Tibial nerve (tissue), 4 donors: Measurements from ENCODE around the gene OPN1MW. TPM values are rescaled to one million over a fixed set of nuclear protein-coding genes. Genes with fewer than 3 reads are reported as not detected.
"Not testable (repeated sequence)": the region's sequence is repeated elsewhere in the genome, so short reads cannot be mapped to it uniquely, and the experiment has no call there.

Experiments
- DNase-seq, 2 donors: peaks; one replicate each; pipeline ENCODE4 v3.0.0-alpha.2; 2019; ENCODE audit warnings: low spot score in 2 of 2
- H3K27ac ChIP-seq, 4 donors: fragments of 200-600 bp; sonication (generic) in 3 of 4; one replicate each; pipeline ENCODE4 v1.5.1; 2017 to 2019; ENCODE audit warnings: mild to moderate bottlenecking in 1 of 4
- H3K27me3 ChIP-seq, 2 donors: fragments of 200-600 bp; sonication (generic) in 1 of 2; one replicate each; pipeline versions ENCODE4 v1.5.1 to v1.6.0; 2017 to 2019
- H3K36me3 ChIP-seq, 3 donors: fragments of 200-600 bp; sonication (generic); one replicate each; pipeline ENCODE4 v1.5.1; 2018 to 2019
- H3K4me1 ChIP-seq, 4 donors: fragments of 200-600 bp; sonication (generic) in 3 of 4; one replicate each; pipeline ENCODE4 v1.5.1; 2017 to 2019
- H3K4me3 ChIP-seq, 4 donors: fragments of 200-600 bp; sonication (generic) in 3 of 4; one replicate each; pipeline ENCODE4 v1.5.1; 2017 to 2019; ENCODE audit warnings: mild to moderate bottlenecking in 1 of 4, moderate library complexity in 1 of 4
- H3K9me3 ChIP-seq, 4 donors: fragments of 200-600 bp; sonication (generic) in 3 of 4; one replicate each; pipeline ENCODE4 v1.5.1; 2017 to 2019
- CTCF ChIP-seq, 5 experiments: fragments of 200-600 bp in 3 of 5; fragments of 450-650 bp in 2 of 5; sonication (generic) in 3 of 5; IDR thresholded peaks; one replicate each; pipeline ENCODE4 v1.5.1; 2016 to 2019; ENCODE audit warnings: antibody characterized with exemption in 5 of 5, mild to moderate bottlenecking in 3 of 5, moderate library complexity in 2 of 5
- EP300 ChIP-seq, 2 donors: sonication (generic); formaldehyde crosslinking; IDR thresholded peaks; one replicate each; pipeline ENCODE4 v1.6.1; 2017; ENCODE audit warnings: antibody characterized with exemption in 2 of 2, mild to moderate bottlenecking in 1 of 2
- POLR2A ChIP-seq, 2 donors: fragments of 450-650 bp; IDR thresholded peaks; one replicate each; pipeline ENCODE4 v1.6.1; 2017; ENCODE audit warnings: antibody characterized with exemption in 2 of 2, mild to moderate bottlenecking in 2 of 2, moderate library complexity in 2 of 2
- WGBS, 2 donors: methylation state at CpG; one replicate each; pipeline ENCODE4 v1.1.5; 2018; 5-methylcytosine and 5-hydroxymethylcytosine counted together
- total RNA-seq, 4 donors: library from RNA; depleted of rRNA; stranded (reverse); fragments of >200 nt; gene quantifications; one replicate each; pipeline ENCODE4 v1.1.0, GENCODE V29; 2016

Gene OPN1MW
- total RNA-seq, 4 donors from 2014 or later = not detected

GRCh38 chrX:154140742-154141141 lies 41.7 kb upstream of the OPN1MW start:
- H3K27me3 ChIP-seq = no peaks in the 10 kb centered on the region
- no peak for TF ChIP-seq POLR2A (IDR thresholded peaks at IDR 0.05)
- no peak for TF ChIP-seq EP300 (IDR thresholded peaks at IDR 0.05)
- no peak for DNase-seq

GRCh38 chrX:154142386-154142785 lies 40.0 kb upstream of the OPN1MW start:
- H3K27me3 ChIP-seq = no peaks in the 10 kb centered on the region
- no peaks in the 10 kb centered on the region for H3K9me3 ChIP-seq
- H3K4me3 ChIP-seq = no peak overlapping the region
- no peak for DNase-seq
- H3K36me3 ChIP-seq = no peaks in the 10 kb centered on the region
- no peak for TF ChIP-seq POLR2A (IDR thresholded peaks at IDR 0.05)
- H3K4me1 ChIP-seq = no peaks in the 10 kb centered on the region
- 90 to 96% methylated on average over 8 of the region's 8 CpGs for WGBS, 2 donors
- H3K27ac ChIP-seq = no peak overlapping the region

More at GRCh38 chrX:154140742-154141141, 41.7 kb upstream of the OPN1MW start:
- H3K36me3 ChIP-seq = no peaks in the 10 kb centered on the region
- no peak overlapping the region for H3K27ac ChIP-seq
- no peaks in the 10 kb centered on the region for H3K9me3 ChIP-seq
- no peak overlapping the region for H3K4me3 ChIP-seq
- 80 to 86% methylated on average over 1 to 10 of the region's 10 CpGs for WGBS, 2 donors
- H3K4me1 ChIP-seq = peaks cover 0 to under 1% (median 0%) of the 10 kb centered on the region in 4 donors

- no peak for DNase-seq
- no peak overlapping the region for H3K4me3 ChIP-seq
- no peaks in the 10 kb centered on the region for H3K27me3 ChIP-seq
- no peaks in the 10 kb centered on the region for H3K9me3 ChIP-seq
- H3K36me3 ChIP-seq = no peaks in the 10 kb centered on the region
- no peak for TF ChIP-seq CTCF (IDR thresholded peaks at IDR 0.05)
- TF ChIP-seq EP300 (IDR thresholded peaks at IDR 0.05) = no peak
- no peak for TF ChIP-seq POLR2A (IDR thresholded peaks at IDR 0.05)
- no peak overlapping the region for H3K27ac ChIP-seq
- 88 to 94% methylated on average over 18 to 23 of the region's 23 CpGs for WGBS, 2 donors
- H3K4me1 ChIP-seq = no peaks in the 10 kb centered on the region
These were observed 39.2 kb upstream of the OPN1MW start for GRCh38 chrX:154142950-154143745.

- not testable (repeated sequence) for H3K27ac ChIP-seq, DNase-seq, H3K4me3 ChIP-seq, H3K4me1 ChIP-seq, H3K27me3 ChIP-seq, H3K36me3 ChIP-seq, H3K9me3 ChIP-seq
- 93 to 94% methylated on average over 5 to 13 of the region's 15 CpGs for WGBS, 2 donors
These were observed 38.4 kb upstream of the OPN1MW start, which contains the start of gene OPN1LW for GRCh38 chrX:154144010-154144409. TSS of gene OPN1LW (plus strand) at chrX:154144243. CDS start at chrX:154144284, 41 bp downstream.

GRCh38 chrX:154151030-154151429 lies 31.4 kb upstream of the OPN1MW start:
- not testable (repeated sequence) for H3K4me1 ChIP-seq, H3K9me3 ChIP-seq, DNase-seq, H3K4me3 ChIP-seq, H3K27me3 ChIP-seq, H3K27ac ChIP-seq, H3K36me3 ChIP-seq
- 75 to 100% methylated on average over 1 of the region's 6 CpGs for WGBS, 2 donors

GRCh38 chrX:154156221-154156620 lies 26.2 kb upstream of the OPN1MW start:
- H3K4me1 ChIP-seq, H3K27me3 ChIP-seq, H3K36me3 ChIP-seq, H3K4me3 ChIP-seq, H3K27ac ChIP-seq, H3K9me3 ChIP-seq, DNase-seq: not testable (repeated sequence)
- 93 to 96% methylated on average over 5 to 10 of the region's 11 CpGs for WGBS, 2 donors

- not testable (repeated sequence) for H3K4me3 ChIP-seq, H3K27me3 ChIP-seq, H3K36me3 ChIP-seq, H3K9me3 ChIP-seq, H3K4me1 ChIP-seq, DNase-seq, H3K27ac ChIP-seq
- no CpG with 5 or more reads among the region's 2 CpGs for WGBS, 2 donors
These were observed 25.2 kb upstream of the OPN1MW start for GRCh38 chrX:154157207-154157606.

GRCh38 chrX:154159345-154159744 lies 23.1 kb upstream of the OPN1MW start:
- H3K4me1 ChIP-seq, H3K36me3 ChIP-seq, H3K27me3 ChIP-seq, H3K27ac ChIP-seq, DNase-seq, H3K4me3 ChIP-seq, H3K9me3 ChIP-seq: not testable (repeated sequence)
- WGBS, 2 donors = no CpG with 5 or more reads among the region's 15 CpGs

- WGBS, 2 donors = no CpG with 5 or more reads among the region's 8 CpGs
- H3K4me1 ChIP-seq, H3K27me3 ChIP-seq, H3K9me3 ChIP-seq, H3K27ac ChIP-seq, H3K36me3 ChIP-seq, H3K4me3 ChIP-seq, DNase-seq: not testable (repeated sequence)
These were observed 17.5 kb upstream of the OPN1MW start for GRCh38 chrX:154164902-154165301.

GRCh38 chrX:154168384-154168783 lies 14.0 kb upstream of the OPN1MW start:
- not testable (repeated sequence) for H3K27ac ChIP-seq, H3K27me3 ChIP-seq, H3K36me3 ChIP-seq, H3K4me3 ChIP-seq, H3K9me3 ChIP-seq, DNase-seq, H3K4me1 ChIP-seq
- no CpG with 5 or more reads among the region's 13 CpGs for WGBS, 2 donors

- H3K9me3 ChIP-seq, H3K27me3 ChIP-seq, H3K27ac ChIP-seq, H3K4me1 ChIP-seq, H3K36me3 ChIP-seq, DNase-seq, H3K4me3 ChIP-seq: not testable (repeated sequence)
- no CpG with 5 or more reads among the region's 11 CpGs for WGBS, 2 donors
These were observed 9.9 kb upstream of the OPN1MW start for GRCh38 chrX:154172535-154172943.

GRCh38 chrX:154174356-154174755 lies 8.0 kb upstream of the OPN1MW start:
- not testable (repeated sequence) for H3K9me3 ChIP-seq, H3K4me1 ChIP-seq, DNase-seq, H3K4me3 ChIP-seq, H3K27me3 ChIP-seq, H3K27ac ChIP-seq, H3K36me3 ChIP-seq
- WGBS, 2 donors = no CpG with 5 or more reads among the region's 10 CpGs

- H3K36me3 ChIP-seq, H3K27ac ChIP-seq, H3K9me3 ChIP-seq, H3K27me3 ChIP-seq, H3K4me1 ChIP-seq, H3K4me3 ChIP-seq, DNase-seq: not testable (repeated sequence)
- WGBS, 2 donors = no CpG with 5 or more reads among the region's 8 CpGs
These were observed 1.4 kb downstream of the OPN1MW start for GRCh38 chrX:154183794-154184193.
